SK-N-MC (cell line): ENCODE data around the gene ARMC9.

Experiments used
- EZH2 ChIP-seq: fragments of 200-600 bp; sonication (generic); IDR thresholded peaks from one replicate; pipeline ENCODE4 v1.6.1; 2017; ENCODE audit warnings: antibody characterized with exemption
- FOXP2 ChIP-seq: optimal IDR thresholded peaks from 2 replicates; pipeline ENCODE3; 2011; ENCODE audit warnings: mild to moderate bottlenecking, moderate library complexity; ENCODE audit not compliant: insufficient read depth; ENCODE audit errors: extremely low read length, control extremely low read depth
- POLR2AphosphoS5 ChIP-seq: IDR thresholded peaks from 2 replicates; pipeline ENCODE4 v1.6.1; 2012; ENCODE audit warnings: mild to moderate bottlenecking, low read depth, low read length, borderline replicate concordance

DNA sequence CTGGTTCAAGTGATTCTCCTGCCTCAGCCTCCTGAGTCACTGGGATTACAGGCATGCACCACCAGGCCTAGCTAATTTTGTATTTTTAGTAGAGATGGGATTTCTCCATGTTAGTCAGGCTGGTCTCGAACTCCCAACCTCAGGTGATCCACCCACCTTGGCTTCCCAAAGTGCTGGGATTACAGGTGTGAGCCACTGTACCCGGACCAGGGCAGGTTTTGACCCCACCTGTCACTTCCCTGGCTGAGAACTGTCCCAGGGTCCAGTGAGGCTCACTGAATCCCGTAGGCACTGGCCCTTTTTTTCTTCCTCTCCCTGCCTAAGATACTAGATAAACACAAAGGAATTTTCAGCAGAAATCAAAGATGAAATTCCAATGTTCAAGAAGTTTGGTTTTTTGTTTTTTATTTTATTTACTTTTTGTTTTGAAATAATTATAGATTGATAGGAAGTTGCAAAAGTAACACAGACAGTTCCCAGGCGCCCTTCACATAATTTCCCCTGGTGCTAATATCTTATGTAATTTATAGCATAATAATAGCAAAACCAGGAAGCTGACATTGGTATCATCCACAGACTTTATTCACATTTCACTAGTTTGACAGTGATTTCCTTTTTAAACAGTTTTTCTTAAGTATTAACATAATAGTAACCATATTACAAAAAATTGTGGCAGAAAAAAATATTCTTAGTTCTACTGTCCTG is 144.7 kb downstream of the ARMC9 start:
- no peak for TF ChIP-seq EZH2
- no peak for TF ChIP-seq POLR2AphosphoS5
- no peak for TF ChIP-seq FOXP2
